ENCODE measurements around the gene HSD3B1.

The HSD3B1 gene

DNA sequence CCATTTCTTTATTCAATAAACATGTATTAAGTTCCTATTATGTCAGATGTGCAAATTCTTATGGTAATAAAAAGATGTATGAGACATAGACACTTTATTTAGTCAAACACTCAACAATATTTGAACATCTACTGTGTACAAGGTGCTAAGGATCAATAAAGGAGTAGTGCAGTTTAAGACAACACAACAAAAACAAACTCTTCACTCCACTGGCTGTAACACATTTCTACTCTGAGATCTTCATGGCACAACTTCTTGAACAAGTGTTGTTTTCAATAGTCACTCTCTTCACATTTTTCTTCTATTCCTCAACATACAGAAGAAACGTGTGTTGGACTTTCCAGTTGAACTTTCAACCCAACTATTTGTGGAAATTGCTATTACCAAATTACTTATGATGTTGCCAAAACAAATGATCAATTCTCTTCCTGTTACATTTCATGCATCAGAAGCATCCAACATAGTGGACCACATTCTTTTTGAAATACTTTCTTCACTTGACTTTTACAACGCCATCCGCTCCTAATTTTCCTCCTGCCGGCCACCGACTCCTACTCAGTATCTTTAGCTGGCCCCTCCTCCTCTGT is 25.4 kb downstream of the HSD3B1 start:
- H3K4me3 ChIP-seq (ENCODE audit: low read depth in 1 of 2, low read length in 2 of 2), result no peak overlapping the region
- H3K4me1 ChIP-seq (ENCODE audit: control insufficient read depth in 1 of 2, insufficient read depth in 2 of 2, low read length in 2 of 2), result no peaks in the 10 kb centered on the region
- no peaks in the 10 kb centered on the region for H3K27me3 ChIP-seq (ENCODE audit: control insufficient read depth in 1 of 2, insufficient read depth in 2 of 2, low read length in 2 of 2)
- no peak overlapping the region for H3K27ac ChIP-seq (ENCODE audit: low read depth, low read length)
- no peak overlapping the region for H3K9ac ChIP-seq (ENCODE audit: low read depth in 1 of 2, low read length in 2 of 2)
- H3K36me3 ChIP-seq (ENCODE audit: control insufficient read depth in 1 of 2, insufficient read depth in 2 of 2, low read length in 2 of 2), result no peaks in the 10 kb centered on the region
- H3K9me3 ChIP-seq (ENCODE audit: control insufficient read depth in 1 of 2, low read length in 2 of 2), result no peaks in the 10 kb centered on the region

DNA sequence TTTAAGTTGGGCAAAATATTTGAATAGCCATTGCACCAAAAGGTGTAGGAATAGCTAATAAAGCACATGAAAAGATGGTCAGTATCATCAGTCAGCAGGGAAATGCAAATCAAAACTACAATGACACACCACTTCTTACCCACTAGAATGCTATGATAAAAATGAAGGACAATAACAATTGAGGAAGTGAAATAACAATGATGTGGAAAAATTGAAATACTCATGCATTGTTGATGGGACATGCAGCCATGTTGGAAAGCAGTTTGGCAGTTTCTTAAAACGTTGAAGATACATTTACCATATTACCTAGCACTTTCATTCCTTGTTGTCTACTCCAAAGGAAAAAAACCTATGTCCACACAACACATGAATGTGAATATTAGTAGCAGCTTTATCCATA is 28.4 kb downstream of the HSD3B1 start:
- Histone ChIP-seq H3K9ac (ENCODE audit: low read depth in 1 of 2, low read length in 2 of 2) (no peak overlapping the region), H3K4me3 (ENCODE audit: low read depth in 1 of 2, low read length in 2 of 2) (no peak overlapping the region), H3K36me3 (ENCODE audit: control insufficient read depth in 1 of 2, insufficient read depth in 2 of 2, low read length in 2 of 2) (no peaks in the 10 kb centered on the region), H3K27me3 (ENCODE audit: control insufficient read depth in 1 of 2, insufficient read depth in 2 of 2, low read length in 2 of 2) (no peaks in the 10 kb centered on the region), H3K9me3 (ENCODE audit: control insufficient read depth in 1 of 2, low read length in 2 of 2) (no peaks in the 10 kb centered on the region), H3K27ac (ENCODE audit: low read depth, low read length) (no peak overlapping the region), H3K4me1 (ENCODE audit: control insufficient read depth in 1 of 2, insufficient read depth in 2 of 2, low read length in 2 of 2) (no peaks in the 10 kb centered on the region)

DNA sequence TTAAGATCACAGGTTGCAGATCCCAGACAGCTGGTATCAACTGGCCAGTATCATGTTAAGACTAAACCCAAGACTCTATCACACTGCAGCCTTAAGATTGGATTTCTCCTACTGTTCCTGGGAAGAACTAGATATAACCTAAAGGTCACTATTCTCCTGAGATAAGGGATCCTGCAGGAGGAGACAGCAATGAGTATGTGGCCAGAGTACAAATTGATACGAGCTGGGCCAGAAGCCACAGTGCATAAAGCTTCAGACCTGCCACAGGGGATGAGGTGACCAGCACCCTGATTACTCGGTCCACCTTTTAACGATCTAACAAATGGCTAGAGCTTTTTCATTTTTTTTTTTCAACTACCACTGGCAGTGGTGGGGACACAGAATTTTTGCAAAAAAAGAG is 31.0 kb downstream of the HSD3B1 start:
- no peaks in the 10 kb centered on the region for H3K4me1 ChIP-seq (ENCODE audit: control insufficient read depth in 1 of 2, insufficient read depth in 2 of 2, low read length in 2 of 2)
- H3K27me3 ChIP-seq (ENCODE audit: control insufficient read depth in 1 of 2, insufficient read depth in 2 of 2, low read length in 2 of 2), result no peaks in the 10 kb centered on the region
- no peaks in the 10 kb centered on the region for H3K36me3 ChIP-seq (ENCODE audit: control insufficient read depth in 1 of 2, insufficient read depth in 2 of 2, low read length in 2 of 2)
- no peak overlapping the region for H3K4me3 ChIP-seq (ENCODE audit: low read depth in 1 of 2, low read length in 2 of 2)
- H3K9ac ChIP-seq (ENCODE audit: low read depth in 1 of 2, low read length in 2 of 2), result no peak overlapping the region
- no peaks in the 10 kb centered on the region for H3K9me3 ChIP-seq (ENCODE audit: control insufficient read depth in 1 of 2, low read length in 2 of 2)
- no peak overlapping the region for H3K27ac ChIP-seq (ENCODE audit: low read depth, low read length)

DNA sequence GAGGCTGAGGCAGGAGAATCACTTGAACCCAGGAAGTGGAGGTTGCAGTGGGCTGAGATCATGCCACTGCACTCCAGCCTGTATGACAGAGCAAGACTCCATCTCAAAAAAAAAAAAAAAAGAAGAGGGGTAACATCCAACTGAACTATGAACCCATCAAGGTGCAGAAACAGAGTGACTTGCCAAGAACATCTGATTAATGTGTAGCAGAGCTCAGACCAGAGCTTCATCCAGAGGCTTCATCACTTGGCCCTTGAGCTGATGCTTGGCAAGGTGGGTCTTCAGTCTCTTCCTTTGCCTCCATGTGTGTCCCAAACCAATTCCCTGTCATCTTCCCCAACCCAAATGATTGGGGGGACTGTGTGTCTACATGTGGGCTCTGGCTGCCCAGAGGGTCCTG is 32.6 kb downstream of the HSD3B1 start:
- H3K9me3 ChIP-seq (ENCODE audit: control insufficient read depth in 1 of 2, low read length in 2 of 2), result no peaks in the 10 kb centered on the region
- H3K27ac ChIP-seq (ENCODE audit: low read depth, low read length), result no peak overlapping the region
- no peak overlapping the region for H3K4me3 ChIP-seq (ENCODE audit: low read depth in 1 of 2, low read length in 2 of 2)
- H3K9ac ChIP-seq (ENCODE audit: low read depth in 1 of 2, low read length in 2 of 2), result no peak overlapping the region
- no peaks in the 10 kb centered on the region for H3K4me1 ChIP-seq (ENCODE audit: control insufficient read depth in 1 of 2, insufficient read depth in 2 of 2, low read length in 2 of 2)
- no peaks in the 10 kb centered on the region for H3K36me3 ChIP-seq (ENCODE audit: control insufficient read depth in 1 of 2, insufficient read depth in 2 of 2, low read length in 2 of 2)
- H3K27me3 ChIP-seq (ENCODE audit: control insufficient read depth in 1 of 2, insufficient read depth in 2 of 2, low read length in 2 of 2), result no peaks in the 10 kb centered on the region

DNA sequence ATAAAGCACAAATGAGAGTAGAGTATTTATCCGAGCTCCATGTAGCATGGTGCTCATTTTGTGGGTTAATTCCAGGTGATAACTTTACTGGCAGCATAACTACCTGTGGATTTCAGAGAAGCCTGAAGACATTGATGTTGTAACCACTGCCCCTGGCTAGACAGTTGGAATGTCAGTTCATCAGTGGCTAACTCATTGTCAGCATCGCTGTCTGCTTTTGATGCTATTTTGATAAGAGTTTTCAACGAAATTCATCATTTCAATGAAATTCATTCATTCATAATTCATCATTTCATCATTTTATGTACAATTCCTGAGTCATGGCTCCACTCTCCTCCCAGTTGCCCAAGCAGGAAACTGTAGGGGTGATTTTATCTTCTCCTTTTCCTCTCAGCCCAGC is 34.4 kb downstream of the HSD3B1 start:
- Histone ChIP-seq H3K4me3 (ENCODE audit: low read depth in 1 of 2, low read length in 2 of 2) (no peak overlapping the region), H3K27me3 (ENCODE audit: control insufficient read depth in 1 of 2, insufficient read depth in 2 of 2, low read length in 2 of 2) (no peaks in the 10 kb centered on the region), H3K27ac (ENCODE audit: low read depth, low read length) (no peak overlapping the region), H3K36me3 (ENCODE audit: control insufficient read depth in 1 of 2, insufficient read depth in 2 of 2, low read length in 2 of 2) (no peaks in the 10 kb centered on the region), H3K4me1 (ENCODE audit: control insufficient read depth in 1 of 2, insufficient read depth in 2 of 2, low read length in 2 of 2) (no peaks in the 10 kb centered on the region), H3K9ac (ENCODE audit: low read depth in 1 of 2, low read length in 2 of 2) (no peak overlapping the region), H3K9me3 (ENCODE audit: control insufficient read depth in 1 of 2, low read length in 2 of 2) (no peaks in the 10 kb centered on the region)

DNA sequence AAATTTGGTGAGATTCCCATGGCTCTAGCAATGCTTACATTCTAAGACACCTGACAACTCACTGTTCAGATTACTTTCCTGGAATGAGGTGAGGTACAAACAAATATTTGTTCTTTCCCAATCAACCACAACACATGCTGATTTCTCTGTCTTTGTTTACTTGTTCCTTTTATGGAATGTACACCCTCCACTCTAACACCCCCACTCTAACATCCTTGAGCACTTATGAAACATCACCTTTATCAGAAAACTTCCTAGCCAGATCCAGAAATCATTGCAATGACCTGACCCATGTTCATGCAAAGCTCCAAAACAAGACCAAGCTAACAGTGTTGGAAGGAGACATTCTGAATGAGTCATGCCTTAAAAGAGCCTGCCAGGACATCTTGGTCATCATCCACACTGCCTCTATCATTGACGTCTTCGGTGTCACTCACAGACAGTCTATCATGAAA is 35.5 kb downstream of the HSD3B1 start:
- no peak overlapping the region for H3K27ac ChIP-seq (ENCODE audit: low read depth, low read length)
- no peak overlapping the region for H3K4me3 ChIP-seq (ENCODE audit: low read depth in 1 of 2, low read length in 2 of 2)
- H3K36me3 ChIP-seq (ENCODE audit: control insufficient read depth in 1 of 2, insufficient read depth in 2 of 2, low read length in 2 of 2), result no peaks in the 10 kb centered on the region
- no peaks in the 10 kb centered on the region for H3K4me1 ChIP-seq (ENCODE audit: control insufficient read depth in 1 of 2, insufficient read depth in 2 of 2, low read length in 2 of 2)
- no peaks in the 10 kb centered on the region for H3K9me3 ChIP-seq (ENCODE audit: control insufficient read depth in 1 of 2, low read length in 2 of 2)
- H3K27me3 ChIP-seq (ENCODE audit: control insufficient read depth in 1 of 2, insufficient read depth in 2 of 2, low read length in 2 of 2), result no peaks in the 10 kb centered on the region
- H3K9ac ChIP-seq (ENCODE audit: low read depth in 1 of 2, low read length in 2 of 2), result no peak overlapping the region

DNA sequence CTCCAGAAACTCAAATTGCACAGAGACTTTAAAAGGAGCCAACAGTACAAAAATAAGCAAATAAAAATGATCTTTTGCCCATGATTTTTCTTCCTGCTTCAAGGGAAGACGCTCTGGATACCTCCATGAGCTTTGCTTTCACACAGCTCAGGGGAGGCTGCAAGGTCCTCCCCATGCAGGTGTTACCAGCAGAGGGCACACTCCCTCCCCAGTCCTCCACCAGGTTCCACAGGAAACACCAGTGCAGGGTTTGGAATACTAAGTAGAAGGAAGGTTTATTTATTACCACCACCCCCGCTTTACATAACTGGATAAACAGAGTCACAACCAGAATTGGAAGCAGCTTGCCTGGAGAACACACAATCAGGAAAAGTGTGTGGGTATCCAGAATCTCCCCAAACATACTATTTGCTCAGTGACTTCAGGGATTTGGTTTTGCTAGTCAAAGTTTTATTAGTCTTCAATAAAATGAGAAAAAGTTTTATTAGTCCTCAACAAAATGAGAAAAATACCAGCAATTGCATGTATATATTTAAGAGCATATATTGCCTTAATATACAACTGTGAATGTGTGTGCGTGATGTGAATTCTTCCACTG is 37.3 kb downstream of the HSD3B1 start:
- no peaks in the 10 kb centered on the region for H3K27me3 ChIP-seq (ENCODE audit: control insufficient read depth in 1 of 2, insufficient read depth in 2 of 2, low read length in 2 of 2)
- H3K9ac ChIP-seq (ENCODE audit: low read depth in 1 of 2, low read length in 2 of 2), result no peak overlapping the region
- H3K27ac ChIP-seq (ENCODE audit: low read depth, low read length), result no peak overlapping the region
- no peak overlapping the region for H3K4me3 ChIP-seq (ENCODE audit: low read depth in 1 of 2, low read length in 2 of 2)
- H3K9me3 ChIP-seq (ENCODE audit: control insufficient read depth in 1 of 2, low read length in 2 of 2), result no peaks in the 10 kb centered on the region
- H3K36me3 ChIP-seq (ENCODE audit: control insufficient read depth in 1 of 2, insufficient read depth in 2 of 2, low read length in 2 of 2), result no peaks in the 10 kb centered on the region
- no peaks in the 10 kb centered on the region for H3K4me1 ChIP-seq (ENCODE audit: control insufficient read depth in 1 of 2, insufficient read depth in 2 of 2, low read length in 2 of 2)

DNA sequence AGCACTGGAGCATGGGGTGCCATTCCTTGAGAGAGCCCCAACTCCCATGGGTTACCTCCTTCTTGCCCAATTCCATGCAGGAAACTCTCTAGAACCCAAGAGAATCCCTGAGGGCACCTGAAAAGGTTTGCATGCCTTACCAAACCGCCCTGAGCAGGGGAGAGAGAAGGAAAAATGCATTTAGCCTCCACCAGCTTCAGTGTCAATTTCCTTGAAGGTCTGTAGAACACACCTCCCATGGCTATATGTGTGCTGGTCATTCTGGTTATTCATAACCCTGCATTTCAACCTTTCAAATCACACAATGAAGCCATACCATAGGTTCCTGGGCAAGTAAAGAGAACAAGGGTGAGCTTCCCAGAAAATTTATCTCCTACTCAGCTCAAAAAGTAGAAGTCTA is 39.6 kb downstream of the HSD3B1 start:
- Histone ChIP-seq H3K27me3 (ENCODE audit: control insufficient read depth in 1 of 2, insufficient read depth in 2 of 2, low read length in 2 of 2) (no peaks in the 10 kb centered on the region), H3K27ac (ENCODE audit: low read depth, low read length) (no peak overlapping the region), H3K9me3 (ENCODE audit: control insufficient read depth in 1 of 2, low read length in 2 of 2) (no peaks in the 10 kb centered on the region), H3K4me3 (ENCODE audit: low read depth in 1 of 2, low read length in 2 of 2) (no peak overlapping the region), H3K4me1 (ENCODE audit: control insufficient read depth in 1 of 2, insufficient read depth in 2 of 2, low read length in 2 of 2) (no peaks in the 10 kb centered on the region), H3K9ac (ENCODE audit: low read depth in 1 of 2, low read length in 2 of 2) (no peak overlapping the region), H3K36me3 (ENCODE audit: control insufficient read depth in 1 of 2, insufficient read depth in 2 of 2, low read length in 2 of 2) (no peaks in the 10 kb centered on the region)

DNA sequence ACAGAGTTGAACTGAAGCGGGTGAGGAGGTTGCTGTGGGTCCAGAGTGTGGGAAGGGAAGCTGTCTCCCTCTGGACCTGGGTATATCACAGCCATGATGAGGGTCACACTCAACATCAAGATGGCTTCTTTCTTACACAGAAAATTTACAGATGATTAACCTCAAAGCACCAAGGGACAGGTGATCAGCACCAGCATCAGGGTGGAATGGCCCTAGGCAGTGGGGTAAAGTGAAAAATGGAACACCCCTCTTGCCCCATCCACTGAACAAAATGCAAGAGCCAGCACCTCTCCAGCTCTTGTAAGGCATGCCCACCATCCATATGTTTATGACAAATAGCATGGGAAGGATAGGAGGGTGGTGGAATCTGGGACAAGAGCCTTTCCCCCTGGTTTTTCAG is 40.3 kb downstream of the HSD3B1 start:
- no peak overlapping the region for H3K9ac ChIP-seq (ENCODE audit: low read depth in 1 of 2, low read length in 2 of 2)
- no peak overlapping the region for H3K4me3 ChIP-seq (ENCODE audit: low read depth in 1 of 2, low read length in 2 of 2)

DNA sequence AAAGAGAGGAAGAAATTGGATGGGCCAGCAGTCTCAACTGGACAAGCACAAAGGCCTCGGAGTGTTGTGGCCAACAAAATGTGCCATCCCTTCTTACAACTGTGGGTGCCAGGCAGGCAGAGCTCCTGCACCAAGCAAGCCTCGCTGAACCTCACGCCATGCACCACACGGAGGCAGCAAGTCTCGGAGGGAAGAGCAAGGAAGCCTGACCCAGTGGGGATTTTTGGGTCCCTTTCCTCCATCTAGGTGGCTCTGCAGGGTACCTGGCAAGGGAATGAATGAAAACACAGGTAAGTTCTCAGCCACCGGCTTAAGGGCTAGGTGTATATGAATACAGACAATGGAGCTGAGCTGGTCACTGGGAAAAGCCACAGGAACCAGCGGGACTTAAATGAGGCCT is 40.8 kb downstream of the HSD3B1 start:
- no peaks in the 10 kb centered on the region for H3K4me1 ChIP-seq (ENCODE audit: control insufficient read depth in 1 of 2, insufficient read depth in 2 of 2, low read length in 2 of 2)
- H3K36me3 ChIP-seq (ENCODE audit: control insufficient read depth in 1 of 2, insufficient read depth in 2 of 2, low read length in 2 of 2), result no peaks in the 10 kb centered on the region
- H3K9me3 ChIP-seq (ENCODE audit: control insufficient read depth in 1 of 2, low read length in 2 of 2), result no peaks in the 10 kb centered on the region
- H3K4me3 ChIP-seq (ENCODE audit: low read depth in 1 of 2, low read length in 2 of 2), result no peak overlapping the region
- H3K9ac ChIP-seq (ENCODE audit: low read depth in 1 of 2, low read length in 2 of 2), result no peak overlapping the region
- H3K27ac ChIP-seq (ENCODE audit: low read depth, low read length), result no peak overlapping the region
- H3K27me3 ChIP-seq (ENCODE audit: control insufficient read depth in 1 of 2, insufficient read depth in 2 of 2, low read length in 2 of 2), result no peaks in the 10 kb centered on the region

More for the DNA sequence above, 40.3 kb downstream of the HSD3B1 start:
- Histone ChIP-seq H3K27me3 (ENCODE audit: control insufficient read depth in 1 of 2, insufficient read depth in 2 of 2, low read length in 2 of 2) (no peaks in the 10 kb centered on the region), H3K9me3 (ENCODE audit: control insufficient read depth in 1 of 2, low read length in 2 of 2) (no peaks in the 10 kb centered on the region), H3K36me3 (ENCODE audit: control insufficient read depth in 1 of 2, insufficient read depth in 2 of 2, low read length in 2 of 2) (no peaks in the 10 kb centered on the region), H3K27ac (ENCODE audit: low read depth, low read length) (no peak overlapping the region), H3K4me1 (ENCODE audit: control insufficient read depth in 1 of 2, insufficient read depth in 2 of 2, low read length in 2 of 2) (no peaks in the 10 kb centered on the region)
